ENCODE results near the gene GAPDH.

DNA sequence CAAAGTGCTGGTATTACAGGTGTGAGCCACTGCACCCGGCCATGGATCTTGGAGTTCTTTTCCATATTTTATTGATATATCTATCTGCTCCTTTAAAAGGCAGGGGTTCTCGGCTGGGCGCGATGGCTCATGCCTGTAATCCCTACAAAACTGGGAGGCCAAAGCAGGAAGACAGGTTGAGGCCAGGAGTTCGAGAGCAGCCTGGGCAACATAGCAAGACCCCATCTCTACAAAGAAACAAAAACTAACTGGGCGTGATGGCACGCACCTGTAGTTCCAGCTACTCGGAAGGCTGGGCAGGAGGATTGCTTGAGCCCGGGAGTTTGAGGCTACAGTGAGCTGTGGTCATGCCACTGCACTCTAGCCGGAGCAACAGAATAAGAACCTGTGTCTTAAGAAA is 12.1 kb upstream of the GAPDH start:
- no peak for TF ChIP-seq CTCF (IDR thresholded peaks at IDR 0.05)
- no peak for TF ChIP-seq EZH2 (IDR thresholded peaks at IDR 0.05; ENCODE audit: borderline replicate concordance, insufficient read depth, low read depth, low read length, poor library complexity, severe bottlenecking)

All from B cell (primary cell).